Activated CD8-positive, alpha-beta memory T cell treated with anti-CD3 and anti-CD28 coated beads, Interleukin-2, amount 10 ng/mL, durations not matched to agents 7 days and 5 days (primary cell): Measurements from ENCODE around the gene CCSER1. TPM values are rescaled to one million over a fixed set of nuclear protein-coding genes. Genes with fewer than 3 reads are reported as not detected.
"Not testable (repeated sequence)": the region's sequence is repeated elsewhere in the genome, so short reads cannot be mapped to it uniquely, and the experiment has no call there.

Source experiments
- ATAC-seq: fragments of 150-1000 bp; cut with Tn5 transposase; one replicate; pipeline ENCODE4 v1.10.0; 2021; ENCODE audit warnings: moderate library complexity
- CTCF ChIA-PET: fragments of 350-600 bp; sonication (Branson Sonifier 250); formaldehyde crosslinking; loops from one replicate; lab custom pipeline; 2021; ENCODE audit warnings: antibody characterized with exemption; lab: Charles Lee
- DNase-seq: peaks from one replicate; pipeline ENCODE4 v3.0.0-alpha.2; 2020
- H3K27ac Mint-ChIP-seq: one replicate; pipeline ENCODE4 v1.8.0; 2021; ENCODE audit warnings: mild to moderate bottlenecking, mixed read lengths
- H3K27me3 Mint-ChIP-seq: one replicate; pipeline ENCODE4 v1.8.0; 2021; ENCODE audit warnings: mixed read lengths
- H3K36me3 Mint-ChIP-seq: one replicate; pipeline ENCODE4 v1.8.0; 2021; ENCODE audit warnings: mild to moderate bottlenecking, mixed read lengths
- H3K4me1 Mint-ChIP-seq: one replicate; pipeline ENCODE4 v1.8.0; 2021; ENCODE audit warnings: mixed read lengths
- H3K4me3 Mint-ChIP-seq: one replicate; pipeline ENCODE4 v1.8.0; 2021; ENCODE audit warnings: mild to moderate bottlenecking, moderate library complexity, mixed read lengths
- H3K9me3 Mint-ChIP-seq: one replicate; pipeline ENCODE4 v1.8.0; 2022; ENCODE audit warnings: low read depth, mixed read lengths
- total RNA-seq, 2 experiments: library from RNA; stranded (reverse); gene quantifications; one replicate each; pipeline ENCODE4 v1.2.3, GENCODE V29; 2021

The CCSER1 gene
- total RNA-seq, 2 experiments from 2014 or later, result 0.16 TPM; not detected in 1

DNA sequence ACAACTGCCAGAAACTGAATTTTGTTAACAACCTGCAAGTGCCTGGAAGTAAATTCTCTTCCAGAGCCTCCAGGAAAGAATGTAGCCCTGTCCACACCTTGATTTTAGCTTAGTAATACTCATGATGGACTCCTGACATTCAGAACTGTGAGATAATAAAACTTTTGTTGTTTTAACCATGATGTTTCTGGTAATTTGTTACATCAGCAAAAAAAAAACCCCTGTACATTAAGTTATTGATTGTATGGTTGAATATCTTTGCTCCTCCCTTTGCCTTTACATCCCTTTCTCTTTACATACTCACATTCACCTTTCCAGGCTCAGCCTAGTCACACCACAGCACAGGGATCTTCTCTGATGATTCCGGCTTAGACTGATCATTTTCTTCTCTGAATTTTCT is 1294.8 kb downstream of the CCSER1 start:
- Mint-ChIP-seq H3K36me3 (no peaks in the 10 kb centered on the region), H3K9me3 (peaks cover 7% of the 10 kb centered on the region), H3K4me3 (no peak overlapping the region), H3K27ac (no peak overlapping the region), H3K4me1 (no peaks in the 10 kb centered on the region), H3K27me3 (no peaks in the 10 kb centered on the region)
- CTCF ChIA-PET, result no interaction called here
- DNase-seq (no peak), ATAC-seq (no peak)

DNA sequence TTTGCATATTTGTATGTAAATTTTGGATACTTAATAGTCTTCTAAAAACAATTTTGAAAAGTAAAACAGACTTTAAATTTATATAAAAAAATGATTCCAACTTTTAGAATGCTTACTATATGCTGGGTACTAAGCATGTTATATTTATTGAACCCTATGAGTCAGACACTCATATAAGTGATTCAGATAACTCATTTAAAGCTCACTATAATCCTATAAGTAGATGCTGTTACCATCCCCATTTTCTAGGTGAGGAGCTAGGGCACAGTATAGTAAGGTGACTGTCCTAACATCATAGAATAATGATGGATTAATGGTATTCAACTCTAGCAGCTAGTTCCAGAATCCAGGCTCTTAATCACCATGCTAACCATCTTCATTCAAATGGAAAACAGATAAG is 1299.5 kb downstream of the CCSER1 start:
- H3K9me3 Mint-ChIP-seq, result peaks cover 4% of the 10 kb centered on the region
- ATAC-seq (no peak), DNase-seq (no peak)
- no peak overlapping the region for H3K27ac Mint-ChIP-seq
- CTCF ChIA-PET, result no interaction called here
- H3K4me1 Mint-ChIP-seq, result no peaks in the 10 kb centered on the region
- no peak overlapping the region for H3K4me3 Mint-ChIP-seq
- H3K27me3 Mint-ChIP-seq, result no peaks in the 10 kb centered on the region
- H3K36me3 Mint-ChIP-seq, result no peaks in the 10 kb centered on the region

DNA sequence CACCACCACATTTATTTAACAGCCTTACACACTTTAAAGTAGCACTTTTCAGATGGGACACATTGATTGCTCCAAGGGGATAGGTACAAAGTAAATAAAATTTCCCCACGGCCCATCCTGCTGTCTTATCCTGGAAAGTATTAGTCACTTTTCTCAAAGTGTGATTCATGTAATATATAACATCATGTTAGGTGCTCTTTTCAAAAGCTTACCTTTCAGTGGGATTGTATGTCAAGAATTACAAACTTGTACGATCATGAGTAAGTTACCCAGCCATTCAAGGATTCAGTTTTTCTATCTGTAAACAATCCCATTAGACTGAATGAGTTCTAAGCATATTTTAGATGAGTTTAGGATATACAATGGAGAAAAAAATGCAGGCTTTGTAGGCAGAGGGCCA is 1300.0 kb downstream of the CCSER1 start:
- Mint-ChIP-seq H3K4me1 (no peaks in the 10 kb centered on the region), H3K27me3 (no peaks in the 10 kb centered on the region), H3K36me3 (no peaks in the 10 kb centered on the region), H3K27ac (no peak overlapping the region), H3K4me3 (no peak overlapping the region), H3K9me3 (peaks cover 4% of the 10 kb centered on the region)
- ATAC-seq (no peak), DNase-seq (no peak)
- CTCF ChIA-PET, result no interaction called here

DNA sequence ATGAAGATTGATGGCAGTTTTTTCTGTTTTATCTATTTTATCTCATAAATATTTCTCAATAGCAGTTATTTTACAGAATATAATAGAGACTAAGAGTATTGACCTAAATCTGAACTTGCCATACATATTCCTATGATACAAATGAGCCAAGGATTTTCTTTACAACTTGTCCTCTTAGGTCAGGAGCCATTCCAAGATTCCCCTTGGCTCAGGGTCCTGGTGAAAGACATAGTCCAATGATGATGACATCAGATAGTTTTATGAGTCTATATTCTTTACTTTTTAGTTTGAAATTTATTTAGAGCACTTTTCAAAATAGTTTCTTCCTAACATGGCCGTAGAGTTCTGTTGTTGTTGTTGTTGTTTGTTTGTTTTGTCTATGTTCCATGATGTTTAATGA is 1307.4 kb downstream of the CCSER1 start:
- DNase-seq (no peak), ATAC-seq (no peak)
- no peak overlapping the region for H3K4me3 Mint-ChIP-seq
- no peaks in the 10 kb centered on the region for H3K4me1 Mint-ChIP-seq
- H3K27me3 Mint-ChIP-seq, result no peaks in the 10 kb centered on the region
- H3K9me3 Mint-ChIP-seq, result peaks cover 5% of the 10 kb centered on the region
- no peak overlapping the region for H3K27ac Mint-ChIP-seq
- H3K36me3 Mint-ChIP-seq, result no peaks in the 10 kb centered on the region
- CTCF ChIA-PET, result no interaction called here

- H3K4me3 Mint-ChIP-seq, result no peak overlapping the region
- H3K27ac Mint-ChIP-seq, result no peak overlapping the region
- H3K9me3 Mint-ChIP-seq, result peaks cover 5% of the 10 kb centered on the region
- CTCF ChIA-PET, result no interaction called here
- DNase-seq, result no peak
- H3K36me3 Mint-ChIP-seq, result no peaks in the 10 kb centered on the region
- H3K27me3 Mint-ChIP-seq, result no peaks in the 10 kb centered on the region
- H3K4me1 Mint-ChIP-seq, result no peaks in the 10 kb centered on the region
- ATAC-seq, result no peak
Measured at GRCh38 chr4:91436556-91436955, 1309.4 kb downstream of the CCSER1 start.

DNA sequence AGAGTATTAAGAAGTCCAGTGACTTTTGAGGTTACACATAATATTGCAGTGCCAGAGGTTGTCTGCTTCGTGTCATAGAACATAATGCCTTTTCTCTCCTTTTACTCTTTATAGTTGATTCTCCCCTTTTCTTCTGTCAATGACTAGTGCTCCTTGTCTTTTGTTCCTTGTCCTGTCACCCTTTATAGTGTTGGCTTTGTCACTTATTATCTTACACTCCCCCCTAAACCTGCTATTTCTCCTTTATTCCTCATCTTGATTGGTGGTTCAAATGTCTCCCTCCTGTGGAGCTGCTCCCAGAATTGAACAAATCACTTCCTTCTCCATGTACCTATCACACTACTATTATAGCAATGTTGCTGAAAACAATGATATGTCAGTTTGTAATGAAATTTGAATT is 1320.0 kb downstream of the CCSER1 start:
- DNase-seq (no peak), ATAC-seq (no peak)
- CTCF ChIA-PET, result no interaction called here
- Mint-ChIP-seq H3K9me3 (peaks cover 5% of the 10 kb centered on the region), H3K27ac (no peak overlapping the region), H3K27me3 (no peaks in the 10 kb centered on the region), H3K36me3 (no peaks in the 10 kb centered on the region), H3K4me1 (no peaks in the 10 kb centered on the region), H3K4me3 (no peak overlapping the region)

GRCh38 chr4:91448668-91449330 is 1321.6 kb downstream of the CCSER1 start:
- Mint-ChIP-seq H3K4me3 (no peak overlapping the region), H3K36me3 (no peaks in the 10 kb centered on the region), H3K4me1 (no peaks in the 10 kb centered on the region), H3K27ac (no peak overlapping the region), H3K9me3 (peaks cover 5% of the 10 kb centered on the region), H3K27me3 (no peaks in the 10 kb centered on the region)
- ATAC-seq, result no peak
- DNase-seq, result no peak
- CTCF ChIA-PET, result no interaction called here

- H3K27me3 Mint-ChIP-seq, result no peaks in the 10 kb centered on the region
- ATAC-seq, result no peak
- no peak for DNase-seq
- no peak overlapping the region for H3K27ac Mint-ChIP-seq
- H3K4me3 Mint-ChIP-seq, result no peak overlapping the region
- no peaks in the 10 kb centered on the region for H3K36me3 Mint-ChIP-seq
- H3K9me3 Mint-ChIP-seq, result peaks cover 3% of the 10 kb centered on the region
- CTCF ChIA-PET, result no interaction called here
- H3K4me1 Mint-ChIP-seq, result no peaks in the 10 kb centered on the region
Measured at GRCh38 chr4:91454111-91454510, 1326.9 kb downstream of the CCSER1 start.

- H3K27me3 Mint-ChIP-seq, ATAC-seq, H3K9me3 Mint-ChIP-seq: not testable (repeated sequence)
Measured at GRCh38 chr4:91462566-91462965, 1335.4 kb downstream of the CCSER1 start.

GRCh38 chr4:91470671-91471070 is 1343.5 kb downstream of the CCSER1 start:
- Mint-ChIP-seq H3K36me3 (no peaks in the 10 kb centered on the region), H3K27ac (no peak overlapping the region), H3K4me1 (no peaks in the 10 kb centered on the region), H3K9me3 (peaks cover 3% of the 10 kb centered on the region), H3K27me3 (no peaks in the 10 kb centered on the region), H3K4me3 (no peak overlapping the region)
- CTCF ChIA-PET, result no interaction called here
- DNase-seq (no peak), ATAC-seq (no peak)

More at GRCh38 chr4:91462566-91462965, 1335.4 kb downstream of the CCSER1 start:
- CTCF ChIA-PET, H3K4me3 Mint-ChIP-seq, DNase-seq, H3K27ac Mint-ChIP-seq, H3K4me1 Mint-ChIP-seq, H3K36me3 Mint-ChIP-seq: not testable (repeated sequence)

DNA sequence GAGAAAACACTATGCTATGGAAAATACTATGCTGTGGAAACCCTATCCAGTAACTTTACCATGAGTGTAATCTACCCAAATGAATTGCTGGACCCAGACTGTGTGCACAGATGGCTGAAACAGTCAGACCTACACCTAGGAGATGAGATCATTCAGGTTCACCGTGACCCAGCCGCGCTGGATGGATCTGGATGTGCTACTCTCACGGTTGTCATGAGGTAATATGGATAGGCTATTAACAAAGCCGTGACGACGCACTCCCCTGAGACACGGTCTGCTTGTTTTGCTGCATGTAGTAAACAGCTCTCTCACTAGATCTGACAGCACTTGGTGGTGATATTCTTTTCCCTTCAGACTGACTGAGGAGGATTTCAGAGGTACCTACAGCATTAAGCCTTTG is 1344.1 kb downstream of the CCSER1 start:
- Mint-ChIP-seq H3K4me3 (no peak overlapping the region), H3K4me1 (no peaks in the 10 kb centered on the region), H3K27ac (no peak overlapping the region), H3K36me3 (no peaks in the 10 kb centered on the region), H3K9me3 (peaks cover 4% of the 10 kb centered on the region), H3K27me3 (no peaks in the 10 kb centered on the region)
- CTCF ChIA-PET, result no interaction called here
- DNase-seq (no peak), ATAC-seq (no peak)

- Mint-ChIP-seq H3K4me1 (no peaks in the 10 kb centered on the region), H3K36me3 (no peaks in the 10 kb centered on the region), H3K27ac (no peak overlapping the region), H3K9me3 (peaks cover 4% of the 10 kb centered on the region), H3K27me3 (no peaks in the 10 kb centered on the region), H3K4me3 (no peak overlapping the region)
- CTCF ChIA-PET, result no interaction called here
- DNase-seq (no peak), ATAC-seq (no peak)
Measured at GRCh38 chr4:91472046-91472445, 1344.9 kb downstream of the CCSER1 start.

DNA sequence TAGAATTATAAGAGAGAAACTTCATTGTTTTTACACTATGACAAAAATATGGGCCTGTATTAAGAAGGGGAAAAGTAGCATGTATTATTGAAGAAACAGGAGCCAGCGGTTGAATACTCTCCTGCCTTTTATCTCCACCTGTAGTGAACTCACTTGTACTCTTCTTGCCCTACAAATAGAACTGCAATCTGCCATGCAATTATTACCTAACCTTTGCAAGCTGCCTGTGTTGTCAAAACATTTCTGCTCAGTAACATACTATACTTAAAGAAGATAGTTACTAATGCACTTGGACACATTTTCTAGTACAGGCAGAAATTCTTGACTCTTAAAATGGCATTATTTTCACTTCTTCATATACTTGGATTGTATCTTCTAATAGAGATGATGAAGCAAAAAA is 1358.2 kb downstream of the CCSER1 start:
- H3K36me3 Mint-ChIP-seq, result no peaks in the 10 kb centered on the region
- no peaks in the 10 kb centered on the region for H3K4me1 Mint-ChIP-seq
- H3K9me3 Mint-ChIP-seq, result peaks cover 10% of the 10 kb centered on the region
- ATAC-seq (no peak), DNase-seq (no peak)
- no peaks in the 10 kb centered on the region for H3K27me3 Mint-ChIP-seq
- H3K27ac Mint-ChIP-seq, result no peak overlapping the region
- CTCF ChIA-PET, result no interaction called here
- no peak overlapping the region for H3K4me3 Mint-ChIP-seq

- H3K27me3 Mint-ChIP-seq, result no peaks in the 10 kb centered on the region
- no peak overlapping the region for H3K27ac Mint-ChIP-seq
- H3K36me3 Mint-ChIP-seq, result no peaks in the 10 kb centered on the region
- peaks cover 9% of the 10 kb centered on the region for H3K9me3 Mint-ChIP-seq
- DNase-seq (no peak), ATAC-seq (no peak)
- H3K4me1 Mint-ChIP-seq, result no peaks in the 10 kb centered on the region
- no peak overlapping the region for H3K4me3 Mint-ChIP-seq
- CTCF ChIA-PET, result no interaction called here
Measured at GRCh38 chr4:91488946-91489345, 1361.8 kb downstream of the CCSER1 start.

DNA sequence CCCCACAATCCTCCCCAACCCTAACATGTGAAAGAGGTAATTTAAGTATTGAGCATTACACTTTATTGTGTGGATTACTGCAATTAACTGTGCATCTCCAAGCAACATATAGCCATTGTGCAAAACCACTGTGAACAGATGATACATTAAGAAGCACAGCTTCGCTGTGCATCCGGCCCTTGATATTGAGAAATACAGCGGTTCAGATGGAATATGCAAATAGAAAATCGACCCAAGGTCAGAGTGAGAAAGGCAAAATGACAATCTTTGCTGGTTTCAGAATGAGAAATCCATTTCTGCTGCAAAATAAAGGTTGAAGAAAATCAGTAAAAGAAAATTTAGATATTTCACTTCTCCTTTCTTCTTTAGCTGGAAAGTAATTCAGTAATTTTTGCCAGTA is 1370.7 kb downstream of the CCSER1 start:
- CTCF ChIA-PET, result no interaction called here
- Mint-ChIP-seq H3K4me1 (no peaks in the 10 kb centered on the region), H3K36me3 (no peaks in the 10 kb centered on the region), H3K4me3 (no peak overlapping the region), H3K27me3 (no peaks in the 10 kb centered on the region), H3K9me3 (no peaks in the 10 kb centered on the region), H3K27ac (no peak overlapping the region)
- DNase-seq (no peak), ATAC-seq (no peak)
